Vagina (tissue), 2 donors: Measurements from ENCODE around the gene POTEE.
"Not testable (repeated sequence)": the region's sequence is repeated elsewhere in the genome, so short reads cannot be mapped to it uniquely, and the experiment has no call there.

ENCODE experiments used
- CTCF ChIP-seq, 3 experiments: fragments of 450-650 bp in 2 of 3; fragments of 200-600 bp in 1 of 3; sonication (generic) in 1 of 3; IDR thresholded peaks; one replicate each; pipeline ENCODE4 v1.5.1; 2017 to 2019; ENCODE audit warnings: antibody characterized with exemption in 3 of 3, mild to moderate bottlenecking in 2 of 3, moderate library complexity in 2 of 3
- POLR2A ChIP-seq, 2 donors: fragments of 450-650 bp; IDR thresholded peaks; one replicate each; pipeline ENCODE4 v1.6.1; 2017; ENCODE audit warnings: antibody characterized with exemption in 2 of 2, mild to moderate bottlenecking in 2 of 2, moderate library complexity in 2 of 2
- POLR2AphosphoS5 ChIP-seq, 2 donors: sonication (generic); formaldehyde crosslinking; IDR thresholded peaks; one replicate each; pipeline ENCODE4 v1.9.0; 2017; ENCODE audit warnings: antibody characterized with exemption in 2 of 2, mild to moderate bottlenecking in 2 of 2, low read depth in 1 of 2; ENCODE audit not compliant: insufficient read depth in 1 of 2

GRCh38 chr2:131235543-131236449, 26.5 kb downstream of the POTEE start:
- TF ChIP-seq POLR2A (IDR thresholded peaks at IDR 0.05); POLR2AphosphoS5 (IDR thresholded peaks at IDR 0.05; ENCODE audit: insufficient read depth in 1 of 2, low read depth in 1 of 2); CTCF (IDR thresholded peaks at IDR 0.05): not testable (repeated sequence)
